Measurements from ENCODE around the gene UBE2Z. TPM values are rescaled to one million over a fixed set of nuclear protein-coding genes. Genes with fewer than 3 reads are reported as not detected.
A peak's percentile ranks its signal among the peaks of the same experiment; 100 is the strongest.

Gene UBE2Z
- total and polyA plus RNA-seq, 9 of the 15 experiments (the other 6 are each of a cell fraction or from before 2014, with no cell fraction given) = 11.8 to 89.0 (median 38.2) TPM

- no peak for DNase-seq (ENCODE audit: extremely low read depth in 1 of 4, low spot score in 3 of 4)
- no peak for FAIRE-seq
- Histone ChIP-seq H3K9me1 (ENCODE audit: control insufficient read depth, insufficient read depth, low read length) (no peaks in the 10 kb centered on the region), H3K9me3 (replicated peaks; ENCODE audit: control insufficient read depth, insufficient read depth, low read depth, low read length) (no peaks in the 10 kb centered on the region), H3K27ac (ENCODE audit: extremely low read depth, low read depth, low read length) (no peak overlapping the region), H3K4me3 (no peak overlapping the region), H4K20me1 (replicated peaks; ENCODE audit: control insufficient read depth, insufficient read depth, low read length) (no peaks in the 10 kb centered on the region; the same call in 1 of the 2 replicates), H3K9ac (ENCODE audit: insufficient read depth in 1 of 2, low read depth in 2 of 2, low read length in 2 of 2) (no peak overlapping the region), H3K27me3 (ENCODE audit: control insufficient read depth in 2 of 2, insufficient read depth in 2 of 2, low read length in 2 of 2) (peaks cover 6 to 33% of the 10 kb centered on the region in 2 experiments; a peak in 3 of 5 replicates), H3K4me1 (replicated peaks in 1 of 2; ENCODE audit: control insufficient read depth in 2 of 2, insufficient read depth in 2 of 2, low read length in 2 of 2) (peaks cover 5 to 7% of the 10 kb centered on the region in 2 experiments; a peak in 3 of 5 replicates), H3K4me2 (ENCODE audit: insufficient read depth, low read length) (no peak overlapping the region), H2AFZ (ENCODE audit: low read depth, low read length) (no peak overlapping the region), H3K79me2 (ENCODE audit: control insufficient read depth, insufficient read depth, low read length) (no peaks in the 10 kb centered on the region), H3K36me3 (ENCODE audit: control insufficient read depth, insufficient read depth, low read length) (no peaks in the 10 kb centered on the region)
- POLR2A ChIA-PET = interaction anchor here (0.8 kb wide), 1 partner anchor 58 kb away, joined by 3 read pairs; no protein-coding TSS in a partner anchor
- intact Hi-C loops (cut with micrococcal nuclease) = no loop called here
- no peak for ATAC-seq
- in situ Hi-C loops (cut with MboI) = no loop called here
- WGBS (ENCODE audit: insufficient coverage, low coverage, missing lambda C conversion rate) = 5% methylated on average over 5 of the region's 5 CpGs
- CTCF ChIA-PET (ENCODE audit: low intra/inter-chr PET ratio) = interaction anchor here (0.7 kb wide), 1 partner anchor 140 kb away, joined by 3 read pairs; no protein-coding TSS in a partner anchor
- BruUV-seq (replicated peaks) = no TSS peak
- TF ChIP-seq AFF4 (CRISPR knock-in tag; IDR thresholded peaks at IDR 0.05) (no peak), POLR2H (tag; IDR thresholded peaks at IDR 0.05; ENCODE audit: low read depth) (no peak), ZNF316 (IDR thresholded peaks at IDR 0.05) (peak; percentile 81), PHB (CRISPR knock-in tag; IDR thresholded peaks at IDR 0.05) (no peak), ZBTB40 (IDR thresholded peaks at IDR 0.05) (peak; percentile 67; the same call in 1 of the 2 replicates), ZBTB40 (CRISPR knock-in tag; IDR thresholded peaks at IDR 0.05) (no peak), SRSF9 (IDR thresholded peaks at IDR 0.05; ENCODE audit: borderline replicate concordance, low read depth, low read length) (no peak)
These were observed 34.3 kb upstream of the UBE2Z start for GRCh38 chr17:48873696-48874443.
